HG03025 (cell line): ENCODE measurements around the gene DNAH1.

Experiments used
- ATAC-seq: cut with Tn5 transposase; IDR thresholded peaks from one replicate; pipeline ENCODE4 v1.9.1; 2021; ENCODE audit warnings: mild to moderate bottlenecking, moderate library complexity; ENCODE audit not compliant: unreplicated experiment, low FRiP score

DNAH1 gene

GRCh38 chr3:52431459-52432223 lies 115.5 kb downstream of the DNAH1 start:
- no peak for ATAC-seq

- ATAC-seq = no peak
Observed at GRCh38 chr3:52432225-52432624, 116.1 kb downstream of the DNAH1 start.

DNA sequence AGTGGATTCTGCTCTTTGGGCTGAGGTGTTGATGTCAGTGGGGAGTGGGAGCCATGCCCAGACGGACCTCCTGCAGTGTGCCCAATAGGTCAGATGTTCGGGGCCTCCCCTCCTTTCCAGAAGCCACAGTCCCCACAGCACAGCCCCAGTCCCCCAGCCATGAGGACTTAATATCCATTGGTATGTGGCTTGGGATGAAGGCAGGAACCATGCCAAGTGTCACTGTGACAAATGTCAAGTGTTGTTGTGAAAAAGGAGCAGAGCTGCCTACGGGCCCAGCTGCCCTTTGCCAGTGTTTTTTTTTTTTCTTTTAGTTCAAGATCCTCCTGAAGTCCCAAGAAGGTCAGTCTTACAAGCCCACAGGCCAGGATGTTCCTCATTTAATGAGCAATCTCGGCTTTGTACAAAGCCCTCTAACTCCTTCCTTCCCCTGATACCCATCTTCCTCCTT lies 116.6 kb downstream of the DNAH1 start:
- ATAC-seq = no peak

- no peak for ATAC-seq
Observed at GRCh38 chr3:52433328-52433995, 117.3 kb downstream of the DNAH1 start.

DNA sequence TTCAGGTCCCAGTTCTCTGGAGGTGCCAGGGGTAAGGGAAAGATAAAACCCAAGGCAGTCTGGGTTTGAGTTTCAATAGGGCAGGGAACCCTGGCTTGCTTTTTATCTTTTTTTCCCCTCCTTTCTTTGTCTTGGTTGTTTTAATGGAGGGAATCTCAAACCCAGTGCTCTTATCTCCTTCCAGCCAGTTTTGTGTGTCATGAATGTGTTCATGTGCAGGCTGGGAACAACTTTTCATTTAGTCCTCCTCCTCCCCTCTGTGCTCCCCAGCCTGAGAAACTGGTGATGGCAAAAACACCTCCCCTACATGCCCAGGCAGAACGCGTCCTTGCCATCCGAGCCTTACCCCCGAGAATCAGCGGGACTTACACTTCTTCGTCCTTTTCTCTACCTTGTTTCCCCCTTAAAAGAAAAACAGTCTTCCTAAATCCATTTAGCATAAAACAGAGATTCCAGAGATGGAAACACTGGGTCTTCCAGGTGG lies 117.9 kb downstream of the DNAH1 start:
- no peak for ATAC-seq

DNA sequence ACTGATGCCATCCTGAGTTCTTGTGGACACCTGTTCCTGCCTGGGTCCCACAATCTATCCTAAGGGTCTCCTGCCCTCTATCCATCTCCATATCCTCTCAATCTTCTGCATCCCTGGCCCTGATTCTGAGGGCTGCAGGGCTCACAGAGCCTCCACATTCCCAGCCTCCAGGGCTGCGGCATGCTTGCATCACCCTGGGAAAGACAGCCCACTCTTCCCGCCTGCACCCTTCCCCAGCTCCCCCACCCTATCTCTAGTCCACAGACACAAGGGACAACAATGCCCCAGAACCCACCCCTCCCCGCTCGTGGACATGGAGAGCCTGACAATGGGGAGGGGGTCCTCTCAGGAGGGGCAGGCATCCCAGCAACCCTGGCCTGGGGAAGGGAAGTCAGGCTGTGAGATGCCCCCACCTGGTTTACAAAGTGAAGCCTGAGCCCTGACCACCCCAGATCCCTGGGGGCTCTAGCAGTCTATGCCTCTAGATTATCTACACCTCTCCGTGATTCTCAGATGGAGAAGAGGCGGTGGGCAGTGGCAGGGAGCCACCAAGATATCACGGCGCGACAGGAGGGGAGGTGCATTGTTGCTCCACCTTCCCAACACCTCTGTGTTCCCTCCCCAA lies 118.5 kb downstream of the DNAH1 start:
- ATAC-seq = no peak

DNA sequence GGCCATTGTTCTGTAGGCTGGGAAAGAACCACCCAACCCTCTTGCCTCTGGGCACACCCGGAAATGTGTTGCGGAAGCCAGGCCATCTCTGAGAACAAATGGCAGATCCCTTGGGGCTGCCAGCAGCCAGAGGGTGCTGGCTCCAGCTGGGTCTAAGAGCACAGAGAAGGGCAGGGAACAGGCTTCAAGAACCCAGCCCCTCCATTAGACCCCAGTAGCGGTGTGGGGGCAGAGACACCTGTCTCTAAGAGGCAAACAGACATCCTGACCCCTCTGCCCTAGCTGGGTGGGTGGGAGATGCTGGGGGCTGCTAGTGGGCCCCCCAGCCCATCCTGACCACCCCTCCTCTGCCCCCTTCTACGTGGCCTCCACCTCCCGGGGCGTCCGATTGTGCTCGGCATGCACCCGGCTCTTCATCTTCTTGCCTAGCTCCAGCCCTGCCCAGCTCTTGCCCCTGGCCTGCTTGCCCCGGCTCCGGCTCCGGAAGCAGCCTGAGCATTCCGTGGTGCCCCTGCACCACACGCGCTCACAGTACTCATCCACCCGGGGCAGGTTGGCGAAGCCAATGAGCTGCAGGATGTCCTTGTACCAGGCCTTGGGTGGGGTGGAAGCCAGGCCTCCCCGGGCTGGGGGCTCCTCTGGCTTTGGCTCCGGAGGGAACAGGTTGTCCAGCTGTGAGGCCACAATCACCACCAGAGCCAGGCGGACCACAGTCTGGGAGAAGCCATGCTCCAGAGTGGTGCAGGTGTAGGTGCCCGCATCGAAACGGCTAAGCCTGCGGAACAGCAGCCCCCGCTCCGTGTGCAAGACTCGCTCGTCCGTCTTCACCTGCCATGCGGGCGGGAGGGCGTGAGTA lies 119.4 kb downstream of the DNAH1 start:
- ATAC-seq = no peak

- no peak for ATAC-seq
Observed at GRCh38 chr3:52436500-52437149, 120.5 kb downstream of the DNAH1 start.

GRCh38 chr3:52437326-52438103 lies 121.4 kb downstream of the DNAH1 start:
- ATAC-seq = no peak

- no peak for ATAC-seq
Observed at GRCh38 chr3:52438104-52438376, 121.9 kb downstream of the DNAH1 start.

- ATAC-seq = no peak
Observed at GRCh38 chr3:52438579-52439425, 122.7 kb downstream of the DNAH1 start.

DNA sequence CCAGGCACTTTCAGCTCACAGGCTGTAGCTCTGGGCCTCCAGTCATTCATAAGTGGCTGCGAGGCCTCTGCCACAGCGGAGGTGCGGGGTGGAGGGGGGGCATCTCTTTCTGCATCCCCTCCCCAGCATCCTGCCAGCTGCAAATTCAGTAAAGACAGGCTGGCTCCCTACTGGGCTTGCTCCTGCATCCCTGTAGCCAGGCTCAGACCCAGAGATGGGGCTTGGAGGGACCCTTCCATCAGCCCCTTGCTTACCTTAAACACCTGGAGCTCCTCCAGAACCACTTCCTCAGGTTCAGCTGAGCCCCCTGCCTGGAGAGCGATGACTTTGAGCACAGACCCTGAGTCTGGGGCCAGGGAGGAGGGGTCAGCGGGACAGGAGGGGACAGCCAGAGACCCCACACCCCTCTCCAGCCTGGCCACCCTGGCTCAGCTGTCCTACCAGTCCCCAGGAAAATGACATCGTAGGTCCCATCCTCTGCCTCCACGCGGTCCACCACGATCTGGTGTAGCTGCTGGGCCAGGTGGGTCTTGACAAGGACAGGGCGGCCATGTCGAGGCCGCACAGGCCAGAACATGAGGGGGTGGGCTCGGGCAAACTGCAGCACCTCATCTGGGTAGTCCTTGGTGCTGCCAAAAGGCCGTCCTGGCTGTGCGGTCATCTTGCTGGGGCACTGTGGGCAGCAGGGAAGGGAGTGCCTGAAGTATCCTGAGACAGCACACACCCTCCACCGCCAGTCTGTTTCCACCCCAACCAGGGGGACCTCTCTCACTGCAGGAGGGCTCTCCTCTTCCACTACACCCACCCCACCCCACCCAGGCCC lies 123.5 kb downstream of the DNAH1 start:
- ATAC-seq = no peak

- ATAC-seq = no peak
Observed at GRCh38 chr3:52440249-52440551, 124.1 kb downstream of the DNAH1 start.

DNA sequence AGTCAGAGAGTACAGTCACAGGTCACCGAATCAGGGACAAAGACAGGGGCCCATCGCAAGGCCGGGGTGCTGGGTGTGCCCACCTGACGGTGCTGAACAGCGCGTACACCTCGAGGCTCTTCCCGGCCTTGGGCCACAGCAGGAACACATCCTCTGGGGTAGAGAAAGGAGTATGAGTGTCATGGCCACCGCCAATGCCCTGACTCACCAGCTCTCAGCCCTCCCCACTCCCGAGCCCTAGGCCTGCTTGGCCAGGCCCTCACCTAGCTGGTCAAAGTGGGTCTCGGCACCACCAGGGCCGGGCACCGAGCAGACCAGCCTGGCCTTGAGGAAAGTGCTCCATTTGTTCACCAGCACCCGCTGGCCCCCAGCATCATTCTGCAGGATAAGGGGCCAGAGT lies 124.6 kb downstream of the DNAH1 start:
- no peak for ATAC-seq

GRCh38 chr3:52441091-52441771 lies 125.1 kb downstream of the DNAH1 start:
- ATAC-seq = no peak

DNA sequence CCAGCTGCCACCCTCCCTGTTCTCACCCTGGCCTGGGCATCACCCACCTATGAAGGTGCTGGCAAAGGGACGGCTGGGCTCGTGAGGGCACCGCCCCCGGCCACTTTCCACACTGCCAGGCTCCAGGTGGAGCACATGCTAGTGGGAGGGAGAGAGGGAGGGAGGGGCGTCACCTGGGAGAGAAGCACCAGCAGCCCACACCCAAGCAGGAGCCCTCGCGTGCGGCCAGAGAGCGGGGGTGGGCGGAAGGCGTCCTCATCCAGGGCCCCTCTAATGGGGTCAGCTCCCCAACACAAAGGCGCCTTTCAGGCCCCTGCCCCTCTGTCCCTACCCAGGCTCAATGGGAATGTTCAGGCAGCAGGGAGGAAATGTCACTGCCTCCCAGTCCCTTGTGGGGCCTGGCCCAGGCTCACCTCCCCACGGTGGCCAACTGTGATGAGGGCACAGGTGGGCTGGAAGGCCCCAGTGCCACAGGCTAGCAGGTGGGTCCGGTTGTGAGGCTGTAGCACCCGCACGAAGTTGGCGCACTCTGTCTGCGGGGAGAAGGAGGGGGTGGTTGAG lies 125.7 kb downstream of the DNAH1 start:
- no peak for ATAC-seq
